HG02943 (cell line): ENCODE results near the gene ITGAE.
"Not testable (repeated sequence)": the region's sequence is repeated elsewhere in the genome, so short reads cannot be mapped to it uniquely, and the experiment has no call there.

ENCODE experiments used
- ATAC-seq: cut with Tn5 transposase; IDR thresholded peaks from one replicate; pipeline ENCODE4 v1.9.1; 2021; ENCODE audit warnings: mild to moderate bottlenecking, low read depth, moderate library complexity; ENCODE audit not compliant: unreplicated experiment

The ITGAE gene

DNA sequence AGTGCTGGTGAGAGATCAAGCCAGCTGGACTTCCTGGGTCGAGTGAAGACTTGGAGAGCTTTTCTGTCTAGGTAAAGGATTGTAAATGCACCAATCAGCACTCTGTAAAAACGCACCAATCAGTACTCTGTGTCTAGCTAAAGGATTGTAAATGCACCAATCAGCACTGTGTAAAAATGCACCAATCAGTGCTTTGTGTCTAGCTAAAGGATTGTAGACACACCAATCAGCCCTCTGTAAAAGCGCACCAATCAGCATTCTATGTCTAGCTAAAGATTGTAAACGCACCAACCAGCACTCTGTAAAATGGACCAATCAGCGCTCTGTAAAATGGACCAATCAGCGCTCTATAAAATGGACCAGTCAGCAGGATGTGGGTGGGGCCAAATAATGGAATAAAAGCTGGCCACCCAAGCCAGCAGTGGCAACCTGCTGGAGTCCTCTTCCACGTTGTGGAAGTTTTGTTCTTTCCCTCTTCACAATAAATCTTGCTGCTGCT lies 98.9 kb downstream of the ITGAE start:
- ATAC-seq: not testable (repeated sequence)

DNA sequence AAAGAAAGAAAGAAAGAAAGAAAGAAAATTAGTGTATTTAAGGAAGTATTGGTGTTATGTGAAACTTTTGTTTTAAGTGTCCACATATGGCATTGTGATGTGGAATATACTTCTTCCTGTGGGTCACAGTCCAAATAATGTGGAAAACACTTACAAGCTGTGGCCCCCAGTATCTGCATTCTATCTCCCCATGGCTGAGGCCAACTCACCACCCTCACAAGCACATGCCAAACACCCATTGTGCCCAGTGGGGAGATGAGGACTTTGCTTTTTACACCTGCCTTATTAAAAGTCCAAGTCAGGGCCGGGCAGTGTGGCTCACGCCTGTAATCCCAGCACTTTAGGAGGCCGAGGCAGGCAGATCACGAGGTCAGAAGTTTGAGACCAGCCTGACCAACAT lies 101.0 kb downstream of the ITGAE start:
- no peak for ATAC-seq

DNA sequence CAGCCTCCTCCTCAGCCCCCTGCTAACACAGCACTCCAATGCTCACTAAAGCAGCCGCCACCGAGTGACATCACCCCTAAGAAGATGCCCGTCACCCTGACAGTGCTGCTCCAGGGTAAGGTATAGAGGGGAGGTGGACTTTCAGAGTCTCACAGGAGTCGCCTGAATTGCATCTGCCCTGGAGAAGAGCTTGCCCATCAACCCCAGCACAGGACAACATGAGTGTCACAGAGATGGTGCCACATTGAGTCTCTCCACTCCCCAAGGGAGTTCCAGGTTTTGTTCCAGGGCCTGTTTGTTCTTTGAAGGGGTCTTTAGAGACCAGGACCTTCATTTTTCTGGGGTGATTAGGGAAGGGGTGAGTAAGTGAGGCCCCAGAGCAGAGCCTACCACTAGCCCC lies 102.8 kb downstream of the ITGAE start:
- no peak for ATAC-seq

DNA sequence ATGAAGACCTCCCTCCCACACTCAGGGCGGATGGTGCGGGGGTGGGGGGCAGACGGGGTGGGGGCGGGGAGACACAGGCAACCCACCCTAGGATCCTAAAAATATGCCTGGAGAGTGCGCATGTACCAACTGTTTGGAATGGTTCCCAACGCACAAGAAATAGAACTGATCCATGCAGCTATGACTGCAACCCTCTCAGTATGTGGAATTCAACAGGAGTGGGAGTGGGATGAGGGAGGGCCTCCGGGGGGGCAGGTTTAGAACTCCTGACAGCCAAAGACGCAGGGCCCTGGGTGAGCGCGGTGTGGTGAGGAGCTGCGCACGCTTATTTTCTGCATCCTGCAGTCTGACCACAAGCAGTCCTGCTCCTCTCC lies 103.9 kb downstream of the ITGAE start:
- no peak for ATAC-seq

DNA sequence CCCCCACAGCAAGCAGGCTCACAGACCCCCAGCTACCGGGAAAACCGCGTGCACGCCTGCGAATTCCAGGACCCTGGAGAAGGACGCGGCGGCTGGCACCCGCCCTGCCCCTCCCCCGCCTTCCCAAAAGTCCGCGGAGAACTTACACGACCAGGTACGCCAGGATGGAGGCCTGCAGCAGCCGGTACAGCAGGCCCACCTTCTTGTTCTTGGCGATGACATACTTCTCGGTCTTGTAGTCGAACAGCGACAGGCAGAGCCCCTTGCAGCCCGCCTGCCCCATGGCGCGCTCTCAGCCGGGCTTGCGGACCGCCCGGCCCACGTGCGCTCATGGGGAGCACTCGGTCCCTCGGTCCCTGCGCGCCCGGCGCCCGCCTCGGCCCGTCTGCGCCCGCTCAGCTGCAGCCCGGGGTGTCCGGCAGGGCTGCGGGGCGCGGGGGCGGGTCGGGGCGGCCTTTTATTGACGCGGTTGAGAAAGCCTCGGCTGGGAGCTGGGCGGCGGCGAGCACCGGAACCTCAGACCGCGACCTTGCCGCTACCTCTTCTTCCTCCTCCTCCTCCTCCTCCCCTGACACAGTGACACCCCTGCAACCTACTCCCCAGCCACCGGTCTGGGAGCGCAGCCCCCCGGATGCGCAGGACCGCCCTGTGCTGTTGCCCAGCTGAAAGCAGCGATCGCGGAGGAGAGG lies 105.1 kb downstream of the ITGAE start, which contains the start of gene P2RX5:
Gene P2RX5, minus strand, starts transcription at position 433 of the 689 bp plus-strand sequence. Its CDS starts 150 bp downstream, at position 283.
- ATAC-seq: no peak

DNA sequence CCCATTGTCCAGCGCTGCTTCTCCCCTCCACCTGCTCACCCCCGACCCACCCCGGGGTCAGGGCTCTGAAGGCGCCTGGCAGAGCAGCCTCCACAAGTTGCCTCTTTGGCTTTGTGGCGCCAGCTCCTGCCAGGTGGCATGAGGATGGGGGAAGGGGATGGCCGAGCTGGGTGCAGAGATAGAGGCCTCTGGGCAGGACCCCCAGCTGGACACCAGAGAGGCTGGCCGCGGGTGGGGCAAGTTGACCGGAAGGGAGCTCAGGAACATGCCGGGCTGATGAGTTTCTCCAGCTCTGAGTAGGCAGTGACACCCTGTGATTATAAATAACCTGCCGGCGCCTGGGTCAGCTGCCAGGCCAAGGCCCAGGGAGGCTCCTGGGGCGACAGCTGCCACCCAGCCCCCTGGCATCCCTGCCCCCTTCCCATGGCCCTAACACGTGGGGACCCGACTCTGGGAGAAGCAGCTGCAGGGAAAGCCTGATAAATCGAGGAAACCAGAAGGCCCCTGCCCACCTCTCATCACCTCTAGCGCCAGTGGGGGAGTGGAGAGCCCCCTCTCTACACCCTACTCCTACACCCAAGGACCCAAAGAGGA lies 105.8 kb downstream of the ITGAE start:
- no peak for ATAC-seq

DNA sequence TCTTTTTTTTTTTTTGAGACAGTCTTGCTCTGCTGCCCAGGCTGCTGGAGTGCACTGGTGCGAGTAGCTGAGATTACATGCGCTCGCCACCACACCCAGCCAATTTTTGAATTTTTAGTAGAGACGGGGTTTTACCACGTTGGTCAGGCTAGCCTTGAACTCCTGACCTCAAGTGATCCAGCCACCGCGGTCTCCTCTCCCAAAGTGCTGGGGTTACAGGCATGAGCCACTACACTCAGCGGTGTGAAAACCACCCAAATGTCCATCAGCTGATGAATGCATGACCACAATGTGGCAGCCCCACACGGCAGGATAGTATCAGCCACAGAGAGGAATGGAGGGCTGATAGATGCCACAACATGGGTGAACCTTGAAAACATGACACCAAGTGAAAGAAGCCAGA lies 107.2 kb downstream of the ITGAE start:
- no peak for ATAC-seq

DNA sequence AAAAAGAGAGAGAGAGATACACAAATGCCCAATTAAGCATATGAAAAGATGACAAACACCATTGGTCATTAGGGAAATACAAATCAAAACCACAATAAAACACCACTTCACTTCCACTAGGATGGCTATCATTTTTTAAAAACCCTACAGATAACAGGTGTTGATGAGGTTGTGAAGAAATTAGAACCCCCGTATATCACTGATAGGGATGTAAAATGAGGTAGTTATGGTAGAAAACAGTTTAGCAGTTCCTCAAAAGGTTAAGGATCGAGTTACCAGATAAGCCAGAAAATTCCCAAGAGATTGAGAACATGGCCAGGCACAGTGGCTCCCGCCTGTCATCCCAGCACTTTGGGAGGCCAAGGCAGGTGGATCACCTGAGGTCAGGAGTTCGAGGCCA lies 107.8 kb downstream of the ITGAE start:
- no peak for ATAC-seq

DNA sequence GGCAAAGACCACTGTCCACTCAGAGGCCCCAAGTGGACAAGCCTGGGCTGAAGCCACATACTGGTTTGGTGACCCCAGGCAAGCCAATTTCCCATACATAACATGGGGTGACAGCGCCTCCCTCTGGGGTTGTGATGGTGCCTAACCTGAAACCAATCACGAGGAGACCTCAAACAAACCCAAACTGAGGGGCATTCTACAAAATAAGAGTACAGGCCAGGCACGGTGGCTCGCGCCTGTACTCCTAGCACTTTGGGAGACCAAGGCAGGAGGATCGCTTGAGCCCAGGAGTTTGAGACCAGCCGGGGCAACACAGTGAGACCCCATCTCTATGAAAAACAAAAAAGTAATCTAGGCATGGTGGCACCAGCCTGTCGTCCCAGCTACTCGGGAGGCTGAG lies 108.6 kb downstream of the ITGAE start:
- ATAC-seq: no peak

DNA sequence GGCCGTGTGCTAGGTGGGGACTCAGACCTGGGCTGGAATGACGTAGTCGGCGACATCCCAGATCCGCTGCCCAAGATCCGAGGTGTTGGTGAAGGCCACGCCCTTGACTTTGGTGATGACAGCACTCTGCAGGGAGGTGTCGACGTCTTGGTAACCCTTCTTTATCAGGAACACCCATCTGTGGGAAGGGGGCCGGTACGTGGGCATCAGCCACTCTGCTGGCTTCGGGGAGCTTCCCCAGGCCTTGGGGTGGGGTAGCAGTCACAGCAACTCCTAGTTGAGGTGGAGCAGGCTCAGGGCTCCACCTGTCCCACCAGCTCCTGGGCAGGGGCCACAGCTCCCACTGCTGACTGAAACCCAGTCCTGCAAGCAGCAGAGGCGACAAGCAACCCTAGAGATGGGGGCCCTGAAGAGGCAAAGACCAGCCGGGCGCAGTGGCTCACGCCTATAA lies 109.3 kb downstream of the ITGAE start:
- no peak for ATAC-seq

DNA sequence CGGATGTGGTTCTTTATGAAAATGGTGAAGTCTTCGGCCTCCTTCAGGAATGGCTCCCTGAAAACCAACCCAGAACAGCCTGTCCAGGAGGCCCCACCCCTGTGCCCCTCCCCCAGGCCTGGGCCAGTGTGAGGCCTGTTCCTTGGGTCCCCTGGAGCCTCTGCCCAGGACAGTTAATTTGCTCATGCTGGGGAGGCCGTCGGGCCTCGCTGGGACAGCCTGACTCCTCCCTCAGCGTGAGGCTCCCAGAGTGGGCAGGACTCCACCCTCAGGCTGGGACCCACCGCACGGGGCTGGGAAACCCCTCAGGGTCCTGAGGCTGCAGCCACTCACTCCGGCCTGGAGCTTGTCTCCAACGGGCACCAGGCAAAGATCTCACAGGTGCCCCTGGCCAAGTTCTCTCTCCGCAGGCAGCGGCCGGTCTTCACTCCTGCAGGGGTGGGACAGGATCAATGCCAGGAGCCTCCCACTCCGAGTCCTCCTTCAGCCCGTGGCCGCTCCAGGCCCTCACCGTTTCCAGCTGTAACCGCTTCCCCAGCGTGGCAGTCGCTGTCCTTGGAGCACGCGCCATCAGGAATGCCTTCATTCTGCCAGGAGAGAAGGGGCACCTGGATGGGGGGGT lies 110.8 kb downstream of the ITGAE start:
- ATAC-seq: no peak

DNA sequence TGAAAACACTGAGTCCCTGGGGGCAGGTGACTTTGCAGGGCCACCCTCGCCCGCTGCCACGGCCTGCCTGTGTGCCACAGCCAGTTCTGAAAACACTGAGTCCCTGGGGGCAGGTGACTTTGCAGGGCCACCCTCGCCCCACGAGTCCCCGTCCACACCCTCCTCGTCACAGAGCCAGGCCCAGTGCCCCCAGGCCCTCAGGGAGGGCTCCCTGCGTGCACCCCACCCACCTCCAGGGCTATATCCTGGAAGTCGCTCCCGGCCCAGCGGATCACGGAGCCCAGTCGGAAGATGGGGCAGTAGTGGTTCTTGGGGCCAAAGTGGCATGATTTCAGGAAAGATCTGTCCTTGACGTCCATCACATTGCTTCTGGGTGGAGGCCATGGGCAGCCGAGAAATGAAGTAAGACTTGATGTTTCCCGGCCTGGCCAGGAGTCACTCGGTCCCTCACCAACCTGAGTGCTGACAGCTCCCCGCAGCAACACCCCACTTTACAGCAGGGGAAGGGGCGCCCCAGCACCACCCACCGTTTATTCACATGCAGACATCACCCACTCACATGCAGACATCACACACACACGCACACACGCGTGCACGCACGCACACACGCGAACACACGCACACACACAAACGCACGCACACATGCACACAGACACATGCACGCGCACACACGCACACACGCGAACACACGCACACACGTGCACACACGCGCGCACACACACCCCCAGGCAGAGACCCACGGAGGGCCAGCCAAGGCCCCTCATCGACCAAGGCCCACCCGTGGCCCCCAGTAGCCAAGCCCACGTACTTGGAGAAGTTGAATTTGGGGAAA lies 111.5 kb downstream of the ITGAE start:
- ATAC-seq: no peak

DNA sequence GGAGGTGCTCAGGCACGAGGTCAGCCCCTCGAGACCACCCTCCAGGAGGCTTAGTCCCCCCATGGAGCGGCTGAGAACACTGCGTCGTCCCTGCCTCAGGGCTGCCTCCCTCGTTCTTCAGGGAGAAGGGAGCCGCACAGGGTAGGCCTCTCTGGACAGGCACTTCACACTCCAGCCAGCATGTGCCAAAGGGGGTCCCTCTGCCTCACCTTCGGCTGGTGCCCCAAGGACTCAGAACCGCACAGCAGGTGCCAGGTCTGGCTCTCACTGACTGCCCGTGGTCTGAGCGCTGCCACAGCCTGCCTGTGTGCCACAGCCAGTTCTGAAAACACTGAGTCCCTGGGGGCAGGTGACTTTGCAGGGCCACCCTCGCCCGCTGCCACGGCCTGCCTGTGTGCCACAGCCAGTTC lies 112.1 kb downstream of the ITGAE start:
- ATAC-seq: no peak

DNA sequence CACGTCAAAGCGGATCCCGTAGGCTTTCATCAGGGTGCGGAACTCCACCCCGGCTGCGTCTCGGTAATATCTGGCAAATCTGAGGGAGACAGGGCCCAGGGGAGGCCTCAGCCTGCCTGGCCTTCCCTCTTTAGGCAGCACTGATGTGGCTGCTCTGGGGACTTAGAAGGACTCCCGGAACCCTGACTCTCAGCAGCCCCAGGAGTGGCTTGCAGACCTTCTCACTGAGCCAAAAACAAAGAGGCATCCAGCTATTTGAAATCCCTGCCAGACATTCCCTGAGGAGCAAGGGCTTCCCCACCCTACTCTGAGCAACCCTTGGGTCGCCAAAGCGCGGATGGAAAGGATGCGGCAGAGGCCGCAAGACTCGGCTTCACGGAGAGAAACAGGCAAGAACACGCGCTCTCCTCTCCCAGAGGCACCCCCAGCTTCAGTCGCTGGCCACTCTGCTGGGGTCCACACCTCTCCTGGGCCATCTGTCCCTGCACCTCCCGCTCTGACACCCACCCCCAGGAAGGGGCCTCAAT lies 112.9 kb downstream of the ITGAE start:
- ATAC-seq: no peak

DNA sequence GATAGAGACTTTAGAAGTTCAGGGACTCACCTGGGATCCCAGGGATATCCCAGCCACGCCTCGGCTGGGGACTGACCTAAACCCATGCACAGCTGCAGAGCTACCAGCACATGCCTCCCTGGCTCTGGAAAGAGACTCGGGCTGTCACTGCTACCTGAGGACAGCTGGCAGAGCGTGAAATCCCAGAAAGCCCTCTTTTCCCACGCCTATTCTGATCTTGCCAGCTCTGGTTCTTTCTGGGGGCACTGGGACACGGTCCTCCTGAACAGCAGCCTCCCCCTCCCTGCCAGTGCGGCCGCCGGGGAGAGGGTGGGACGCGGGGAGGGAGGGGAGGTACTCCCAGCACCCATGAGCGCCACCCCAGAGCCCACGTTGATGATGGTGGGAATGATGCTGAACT lies 115.8 kb downstream of the ITGAE start:
- no peak for ATAC-seq

DNA sequence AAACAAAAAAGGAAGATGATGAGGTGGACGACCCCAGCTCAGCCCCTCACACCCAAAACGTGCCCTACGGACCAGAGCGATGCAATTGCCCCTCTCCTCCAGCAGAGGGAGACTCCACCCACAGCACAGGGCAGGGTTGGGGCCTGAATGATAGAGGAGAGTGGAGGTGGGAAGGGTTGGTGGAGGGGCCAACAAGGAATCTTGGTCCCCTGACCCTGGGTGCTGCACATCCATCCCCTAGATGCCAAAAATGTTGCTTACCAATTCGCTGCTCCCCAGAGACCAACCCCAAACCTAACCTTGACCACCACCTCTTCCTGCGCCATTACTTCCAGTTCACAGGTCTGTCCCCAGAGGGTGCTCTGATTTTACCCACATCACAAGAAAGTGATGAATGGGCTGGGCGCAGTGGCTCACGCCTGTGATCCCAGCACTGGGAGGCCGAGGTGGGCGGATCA lies 117.9 kb downstream of the ITGAE start:
- ATAC-seq: no peak

DNA sequence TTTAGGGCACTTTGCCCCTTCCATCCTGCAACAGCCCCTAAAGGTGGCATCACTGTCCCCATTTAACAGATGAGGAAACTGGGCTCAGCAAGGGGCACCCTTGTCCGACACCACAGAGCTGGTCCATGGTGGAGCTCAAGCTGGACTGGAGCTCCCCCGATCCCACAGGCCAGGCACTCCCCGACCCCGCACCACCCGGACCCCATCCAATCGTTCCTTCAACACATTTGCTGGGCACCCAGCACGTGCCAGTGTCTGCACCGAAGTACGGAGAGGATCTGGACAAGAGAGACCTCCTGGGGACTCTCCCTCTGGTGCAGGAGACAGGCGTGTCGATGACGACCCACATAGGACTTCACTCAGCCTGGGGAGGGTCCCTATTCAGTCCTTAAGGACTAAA lies 119.0 kb downstream of the ITGAE start:
- ATAC-seq: no peak

DNA sequence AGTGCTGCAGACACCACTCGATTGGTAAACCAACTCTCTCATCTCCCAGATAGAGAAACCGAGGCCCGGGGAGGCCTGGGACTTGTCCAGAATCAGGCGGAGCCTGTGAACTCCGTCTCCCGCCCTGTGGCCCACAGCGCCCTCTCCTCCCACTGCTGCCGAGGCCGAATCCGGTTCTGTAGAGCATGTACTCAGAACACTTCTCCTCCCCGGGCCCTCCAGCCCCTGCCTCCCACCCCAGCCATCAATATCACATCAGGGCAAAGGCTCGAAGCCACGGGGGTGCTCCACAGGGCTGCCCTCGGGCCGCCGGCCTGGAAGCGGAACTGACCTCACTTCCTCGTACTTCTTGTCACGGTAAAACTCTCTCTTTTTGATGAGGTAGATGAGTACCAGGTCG lies 119.4 kb downstream of the ITGAE start:
- ATAC-seq: no peak

DNA sequence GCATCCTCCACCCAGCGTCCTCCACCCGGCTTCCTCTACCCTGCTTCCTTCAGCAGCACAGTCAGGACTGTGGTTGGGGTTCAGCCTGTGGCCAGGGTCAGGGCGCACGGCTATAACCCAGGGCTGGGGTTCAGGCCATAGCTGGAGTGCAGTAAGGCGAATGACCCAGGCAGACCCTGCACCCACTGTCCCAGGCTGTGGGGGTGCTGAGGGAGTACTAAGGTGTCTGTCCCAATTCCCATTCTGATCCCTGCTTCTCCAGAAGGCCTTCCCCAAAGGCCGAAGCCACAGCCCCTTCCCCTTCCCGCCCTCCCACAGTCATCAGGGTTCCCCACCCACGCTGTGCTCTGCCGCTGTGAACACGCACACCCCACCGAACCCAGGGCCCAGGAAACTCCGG lies 119.9 kb downstream of the ITGAE start:
- ATAC-seq: no peak

DNA sequence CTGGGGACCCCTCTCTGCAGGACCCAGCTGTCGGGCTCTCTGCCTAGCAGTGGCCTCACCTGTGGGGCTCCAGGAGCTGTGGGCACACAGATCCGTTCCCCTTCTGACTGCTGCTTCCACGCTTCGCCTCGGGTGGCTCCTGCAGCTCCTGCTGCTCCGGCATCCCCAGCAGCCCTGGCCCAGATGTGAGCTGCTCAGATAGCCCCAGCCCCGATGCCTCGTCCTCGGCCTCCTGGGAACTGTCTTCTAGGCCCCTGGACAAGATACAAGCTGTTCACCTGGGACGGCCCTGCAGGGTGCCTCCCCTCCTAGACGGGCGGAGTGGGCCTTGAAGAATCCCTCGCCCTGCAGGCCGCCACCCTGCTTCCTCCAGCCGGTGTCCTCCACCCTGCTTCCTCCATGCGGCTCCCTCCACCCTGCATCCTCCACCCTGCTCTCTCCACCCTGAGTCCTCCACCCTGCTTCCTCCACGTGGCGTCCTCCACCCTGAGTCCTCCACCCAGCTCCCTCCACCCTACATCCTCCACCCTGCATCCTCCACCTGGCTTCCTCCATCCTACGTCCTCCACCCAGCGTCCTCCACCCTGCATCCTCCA lies 121.4 kb downstream of the ITGAE start:
- no peak for ATAC-seq
